ENCODE results near the gene POP7. TPM values are rescaled to one million over a fixed set of nuclear protein-coding genes. Genes with fewer than 3 reads are reported as not detected.
A peak's percentile ranks its signal among the peaks of the same experiment; 100 is the strongest.

POP7 gene
- total RNA-seq, 1 experiment from 2014 or later, result 72.6 TPM

- no peaks in the 10 kb centered on the region for H3K27me3 ChIP-seq (replicated peaks; ENCODE audit: insufficient read depth, low read depth, low read length, poor library complexity)
- CTCF ChIA-PET, result interaction anchor here (0.7 kb wide), 1 partner anchor 48 kb away, joined by 6 read pairs; no protein-coding TSS in a partner anchor
- peak overlapping the region; percentile 98 for H3K4me3 ChIP-seq (ENCODE audit: low read depth, low read length, poor library complexity, severe bottlenecking)
- TF ChIP-seq EZH2 (IDR thresholded peaks at IDR 0.05; ENCODE audit: borderline replicate concordance, low read depth, low read length, poor library complexity, severe bottlenecking) (no peak), CTCF (conservative IDR thresholded peaks at IDR 0.05; ENCODE audit: low read depth, low read length) (no peak)
- POLR2A ChIA-PET (ENCODE audit: low non-redundant PET), result interaction anchor here (0.6 kb wide), 1 partner anchor 15 kb away, joined by 3 read pairs; no protein-coding TSS in a partner anchor
- intact Hi-C loops (cut with micrococcal nuclease; ENCODE audit: unreplicated experiment), result loop anchor here (10.0 kb wide), 1 partner anchor 92 kb away; the partner anchor contains the start of genes FBXO24 and LRCH4
- peaks cover 49% of the 10 kb centered on the region for H3K36me3 ChIP-seq (ENCODE audit: insufficient read depth, low read length, poor library complexity, severe bottlenecking)
- DNase-seq (ENCODE audit: low spot score), result no peak
- H3K9me3 ChIP-seq (ENCODE audit: low read depth, low read length, poor library complexity, severe bottlenecking), result no peaks in the 10 kb centered on the region
- H3K27ac ChIP-seq (ENCODE audit: low read depth, low read length, poor library complexity, severe bottlenecking), result peak overlapping the region; percentile 48
- BruUV-seq (replicated peaks), result no TSS peak
- H3K4me1 ChIP-seq (ENCODE audit: insufficient read depth, low read length, poor library complexity, severe bottlenecking), result peaks cover 13% of the 10 kb centered on the region
Measured at GRCh38 chr7:100676501-100677306, 29.2 kb upstream of the POP7 start.

GRCh38 chr7:100677308-100678267, 28.3 kb upstream of the POP7 start:
- intact Hi-C loops (cut with micrococcal nuclease; ENCODE audit: unreplicated experiment), result loop anchor here (10.0 kb wide), 1 partner anchor 93 kb away; the partner anchor contains the start of genes FBXO24 and LRCH4
- Histone ChIP-seq H3K9me3 (ENCODE audit: low read depth, low read length, poor library complexity, severe bottlenecking) (no peaks in the 10 kb centered on the region), H3K36me3 (ENCODE audit: insufficient read depth, low read length, poor library complexity, severe bottlenecking) (peaks cover 58% of the 10 kb centered on the region), H3K4me1 (ENCODE audit: insufficient read depth, low read length, poor library complexity, severe bottlenecking) (peaks cover 13% of the 10 kb centered on the region), H3K27ac (ENCODE audit: low read depth, low read length, poor library complexity, severe bottlenecking) (no peak overlapping the region), H3K27me3 (replicated peaks; ENCODE audit: insufficient read depth, low read depth, low read length, poor library complexity) (no peaks in the 10 kb centered on the region), H3K4me3 (ENCODE audit: low read depth, low read length, poor library complexity, severe bottlenecking) (no peak overlapping the region)
- POLR2A ChIA-PET (ENCODE audit: low non-redundant PET), result interaction anchor here (0.6 kb wide), 1 partner anchor 16 kb away, joined by 3 read pairs; no protein-coding TSS in a partner anchor
- CTCF ChIA-PET, result interaction anchor here (0.7 kb wide), 1 partner anchor 45 kb away, joined by 3 read pairs; no protein-coding TSS in a partner anchor
- no TSS peak for BruUV-seq (replicated peaks)
- TF ChIP-seq EZH2 (IDR thresholded peaks at IDR 0.05; ENCODE audit: borderline replicate concordance, low read depth, low read length, poor library complexity, severe bottlenecking) (no peak), CTCF (conservative IDR thresholded peaks at IDR 0.05; ENCODE audit: low read depth, low read length) (no peak)
- DNase-seq (ENCODE audit: low spot score), result no peak

Data from A673 (cell line).